B cell (primary cell): ENCODE measurements around the gene CDC25C. TPM values are rescaled to one million over a fixed set of nuclear protein-coding genes. Genes with fewer than 3 reads are reported as not detected.

Experiments used
- ATAC-seq: fragments of 200-7000 bp; cut with Tn5 transposase; one replicate; pipeline ENCODE4 v1.10.0; 2021; ENCODE audit warnings: low read depth, mild to moderate bottlenecking, moderate number of reproducible peaks, moderate library complexity
- CTCF ChIA-PET: fragments of 350-600 bp; sonication (Branson Sonifier 250); formaldehyde crosslinking; loops from one replicate; lab custom pipeline; 2021; ENCODE audit warnings: antibody characterized with exemption, inconsistent platforms; lab: Charles Lee
- POLR2A ChIA-PET: fragments of 350-600 bp; sonication (Branson Sonifier 250); formaldehyde crosslinking; loops from one replicate; lab custom pipeline; 2021; ENCODE audit warnings: antibody characterized with exemption; lab: Charles Lee
- DNase-seq: peaks from one replicate; pipeline ENCODE4 v3.0.0; 2013
- H2AFZ ChIP-seq: 2 replicates; pipeline ENCODE4 v1.6.1; 2012; ENCODE audit warnings: mild to moderate bottlenecking, low read depth, low read length; ENCODE audit not compliant: insufficient read depth, poor library complexity, severe bottlenecking
- H3K27ac ChIP-seq, 2 donors: 1 replicate in 1 of 2; 2 replicates in 1 of 2; pipeline ENCODE4 v1.5.1; 2012 to 2013; ENCODE audit warnings: low read length in 2 of 2, mild to moderate bottlenecking in 2 of 2, moderate library complexity in 1 of 2
- H3K27me3 ChIP-seq, 4 experiments: fragments of 200-600 bp in 1 of 4; sonication (generic) in 1 of 4; replicated peaks in 1 of 4; 1 replicate in 2 of 4; 2 replicates in 2 of 4; pipeline versions ENCODE4 v1.6.1 to v1.7.0; 2013 to 2016; ENCODE audit warnings: low read length in 3 of 4, mild to moderate bottlenecking in 2 of 4, mixed read lengths in 1 of 4, moderate library complexity in 1 of 4; ENCODE audit not compliant: insufficient read depth in 4 of 4, control insufficient read depth in 3 of 4; ENCODE audit errors: control extremely low read depth in 1 of 4
- H3K36me3 ChIP-seq, 2 experiments: replicated peaks in 1 of 2; 1 replicate in 1 of 2; 2 replicates in 1 of 2; pipeline versions ENCODE4 v1.6.1 to v1.7.1; 2013; ENCODE audit warnings: low read length in 1 of 2; ENCODE audit not compliant: insufficient read depth in 2 of 2, control insufficient read depth in 1 of 2; ENCODE audit errors: control extremely low read depth in 1 of 2, extremely low read depth in 1 of 2
- H3K4me1 ChIP-seq, 2 donors: fragments of 200-600 bp in 1 of 2; sonication (generic) in 1 of 2; 1 replicate in 1 of 2; 2 replicates in 1 of 2; pipeline versions ENCODE4 v1.5.1 to v1.6.1; 2013 to 2017; ENCODE audit warnings: low read length in 2 of 2; ENCODE audit not compliant: control insufficient read depth in 2 of 2, insufficient read depth in 2 of 2
- H3K4me2 ChIP-seq: replicated peaks from 2 replicates; pipeline ENCODE3; 2012; ENCODE audit warnings: mild to moderate bottlenecking, low read depth, low read length; ENCODE audit not compliant: poor library complexity, severe bottlenecking
- H3K4me3 ChIP-seq, 5 experiments: fragments of 200-600 bp in 1 of 5; sonication (generic) in 1 of 5; 1 replicate in 3 of 5; 2 replicates in 2 of 5; pipeline versions ENCODE4 v1.5.1 to v1.7.0; 2011 to 2016; ENCODE audit warnings: low read length in 4 of 5, mild to moderate bottlenecking in 4 of 5, low read depth in 2 of 5, control low read depth in 1 of 5, moderate library complexity in 1 of 5; ENCODE audit not compliant: insufficient read depth in 1 of 5; ENCODE audit errors: control extremely low read depth in 1 of 5, extremely low read depth in 1 of 5
- H3K79me2 ChIP-seq: fragments of 200-600 bp; sonication (generic); one replicate; pipeline ENCODE4 v1.6.0; 2016; ENCODE audit warnings: low read length; ENCODE audit not compliant: control insufficient read depth, insufficient read depth
- H3K9ac ChIP-seq: fragments of 200-600 bp; sonication (generic); 2 replicates; pipeline ENCODE4 v1.6.1; 2017; ENCODE audit warnings: mild to moderate bottlenecking, low read length, moderate library complexity
- H3K9me3 ChIP-seq, 3 donors: one replicate each; pipeline versions ENCODE4 v1.6.1 to v1.7.1; 2013; ENCODE audit warnings: low read length in 2 of 3; ENCODE audit not compliant: control insufficient read depth in 2 of 3, insufficient read depth in 1 of 3; ENCODE audit errors: control extremely low read depth in 1 of 3
- H4K20me1 ChIP-seq: 2 replicates; pipeline ENCODE4 v1.6.0; 2012; ENCODE audit warnings: mild to moderate bottlenecking, low read length; ENCODE audit not compliant: insufficient read depth, control insufficient read depth, poor library complexity, severe bottlenecking
- H3K27ac Mint-ChIP-seq: one replicate; pipeline ENCODE4 v1.8.0; 2021; ENCODE audit warnings: mixed read lengths
- H3K27me3 Mint-ChIP-seq: one replicate; pipeline ENCODE4 v1.8.0; 2021; ENCODE audit warnings: mixed read lengths
- H3K4me1 Mint-ChIP-seq: one replicate; pipeline ENCODE4 v1.8.0; 2021; ENCODE audit warnings: mixed read lengths
- H3K4me3 Mint-ChIP-seq: one replicate; pipeline ENCODE4 v1.8.0; 2021; ENCODE audit warnings: mixed read lengths
- H3K9me3 Mint-ChIP-seq: one replicate; pipeline ENCODE4 v1.8.0; 2022; ENCODE audit warnings: mixed read lengths; ENCODE audit not compliant: insufficient read depth
- CTCF ChIP-seq: fragments of 200-600 bp; IDR thresholded peaks from one replicate; pipeline ENCODE4 v1.8.0; 2022; ENCODE audit warnings: antibody characterized with exemption, mild to moderate bottlenecking
- EZH2 ChIP-seq: IDR thresholded peaks from 2 replicates; pipeline ENCODE4 v1.6.1; 2012; ENCODE audit warnings: borderline replicate concordance, low read depth, mild to moderate bottlenecking, moderate library complexity, low read length; ENCODE audit not compliant: insufficient read depth, poor library complexity, severe bottlenecking
- WGBS: methylation state at CpG from one replicate; pipeline ENCODE4 v1.1.5; 2013; ENCODE audit warnings: missing lambda C conversion rate; ENCODE audit not compliant: insufficient coverage; 5-methylcytosine and 5-hydroxymethylcytosine counted together
- intact Hi-C: fragments of 100-400 bp; cut with micrococcal nuclease; formaldehyde crosslinking; loops from one replicate; pipeline ENCODE4 v1.10.0; 2022
- polyA plus RNA-seq: library from polyadenylated mRNA; depleted of rRNA; stranded (reverse); fragments of >200 nt; gene quantifications from 2 replicates; pipeline ENCODE4 v1.2.3, GENCODE V29; 2012
- total RNA-seq, 2 donors: library from RNA; stranded (reverse); fragments of 120-200 nt in 1 of 2; gene quantifications; 1 replicate in 1 of 2; 2 replicates in 1 of 2; pipeline versions ENCODE4 v1.2.3 to v1.2.4, GENCODE V29; 2013 to 2022

Gene CDC25C
- total and polyA plus RNA-seq, 2 donors (not counting 1 experiment from before 2014, with no cell fraction given): 0.03 TPM; not detected in 1

DNA sequence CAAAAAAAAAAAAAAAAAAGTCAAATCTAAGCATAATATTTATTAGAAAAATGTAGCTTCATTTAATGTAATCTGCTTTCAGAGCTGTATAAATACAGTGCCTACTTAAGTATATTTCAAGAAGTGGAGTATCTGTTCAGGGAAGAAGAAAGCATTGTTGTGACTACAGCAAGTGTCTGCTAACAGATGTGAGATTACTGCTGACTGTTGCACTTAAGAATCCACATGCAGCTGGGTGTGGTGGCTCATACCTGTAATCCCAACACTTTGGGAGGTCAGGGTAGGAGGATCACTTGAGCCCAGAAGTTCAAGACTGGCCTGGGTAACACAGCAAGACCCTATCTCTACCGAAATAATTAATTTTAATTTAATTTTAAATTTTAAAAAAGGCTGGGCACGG lies 39.9 kb upstream of the CDC25C start:
- Histone ChIP-seq H3K36me3 (peaks cover 4 to 27% of the 10 kb centered on the region in 2 experiments), H3K27ac (no peak overlapping the region), H3K27me3 (no peaks in the 10 kb centered on the region), H3K4me1 (peaks cover 17 to 21% of the 10 kb centered on the region in 2 donors), H3K9me3 (no peaks in the 10 kb centered on the region), H3K4me3 (no peak overlapping the region), H3K4me2 (no peak overlapping the region), H2AFZ (no peak overlapping the region), H3K79me2 (peaks cover 78% of the 10 kb centered on the region), H4K20me1 (peaks cover 67% of the 10 kb centered on the region), H3K9ac (no peak overlapping the region)
- ATAC-seq (no peak), DNase-seq (no peak)
- WGBS: 100% methylated on average over 1 of the region's 2 CpGs
- no peak overlapping the region for H3K27ac Mint-ChIP-seq
- H3K4me3 Mint-ChIP-seq: no peak overlapping the region
- no peaks in the 10 kb centered on the region for H3K9me3 Mint-ChIP-seq
- POLR2A ChIA-PET: no interaction called here
- intact Hi-C loops: no loop called here
- CTCF ChIA-PET: interaction anchor here (0.6 to 5.8 kb wide), 2 partner anchors 18 to 905 kb away, joined by 3 to 39 read pairs; partner anchors contain the start of gene KDM3B
- H3K4me1 Mint-ChIP-seq: peaks cover 34% of the 10 kb centered on the region
- H3K27me3 Mint-ChIP-seq: no peaks in the 10 kb centered on the region
- TF ChIP-seq EZH2 (no peak), CTCF (no peak)

GRCh38 chr5:138370537-138370936 lies 38.9 kb upstream of the CDC25C start:
- Mint-ChIP-seq H3K27ac (no peak overlapping the region), H3K27me3 (no peaks in the 10 kb centered on the region), H3K4me3 (no peak overlapping the region), H3K4me1 (peaks cover 40% of the 10 kb centered on the region), H3K9me3 (no peaks in the 10 kb centered on the region)
- no CpG with 5 or more reads among the region's 3 CpGs for WGBS
- no peak overlapping the region for H3K9ac ChIP-seq
- DNase-seq: no peak
- H4K20me1 ChIP-seq: peaks cover 77% of the 10 kb centered on the region
- POLR2A ChIA-PET: interaction anchor here (2.2 kb wide), 1 partner anchor 17 kb away, joined by 7 read pairs; no protein-coding TSS in a partner anchor
- CTCF ChIA-PET: interaction anchor here (1.5 to 5.8 kb wide), 2 partner anchors 17 to 33 kb away, joined by 3 to 39 read pairs; partner anchors contain the start of genes FAM53C and KDM3B
- no peak for TF ChIP-seq CTCF
- TF ChIP-seq EZH2: no peak
- peaks cover 85% of the 10 kb centered on the region for H3K79me2 ChIP-seq
- no peak overlapping the region for H3K27ac ChIP-seq
- H3K4me1 ChIP-seq: peaks cover 21 to 23% of the 10 kb centered on the region in 2 donors
- peaks cover 4 to 23% of the 10 kb centered on the region in 2 experiments for H3K36me3 ChIP-seq
- H3K27me3 ChIP-seq: no peaks in the 10 kb centered on the region
- no peak overlapping the region for H3K4me3 ChIP-seq
- intact Hi-C loops: no loop called here
- no peaks in the 10 kb centered on the region for H3K9me3 ChIP-seq
- ATAC-seq: no peak
- no peak overlapping the region for H2AFZ ChIP-seq
- no peak overlapping the region for H3K4me2 ChIP-seq
